Adrenal gland (tissue), 5 donors: ENCODE data around the gene GADD45B.

Source experiments
- CTCF ChIP-seq, 6 experiments: fragments of 450-650 bp in 4 of 6; fragments of 200-600 bp in 2 of 6; sonication (generic) in 1 of 6; IDR thresholded peaks; 1 replicate in 5 of 6; 2 replicates in 1 of 6; pipeline versions ENCODE4 v1.5.1 to v1.8.0; 2016 to 2021; ENCODE audit warnings: antibody characterized with exemption in 6 of 6, mild to moderate bottlenecking in 2 of 6, moderate library complexity in 1 of 6
- POLR2A ChIP-seq, 2 donors: fragments of 450-650 bp; IDR thresholded peaks; one replicate each; pipeline ENCODE4 v1.6.1; 2017; ENCODE audit warnings: antibody characterized with exemption in 2 of 2, mild to moderate bottlenecking in 2 of 2, moderate library complexity in 1 of 2
- donor health status: DM: no; HTN: no; CAD: no.

GRCh38 chr19:2527171-2527570, 51.2 kb downstream of the GADD45B start:
- TF ChIP-seq CTCF (IDR thresholded peaks at IDR 0.05) (no peak), POLR2A (IDR thresholded peaks at IDR 0.05) (no peak)
